ENCODE results near the gene CORO2B. TPM values are rescaled to one million over a fixed set of nuclear protein-coding genes. Genes with fewer than 3 reads are reported as not detected.

CORO2B gene
- total and polyA plus RNA-seq, 4 donors: 2.4 to 12.5 (median 4.3) TPM

- no peak overlapping the region for H3K27ac ChIP-seq (ENCODE audit: low read depth in 1 of 2, low read length in 1 of 2)
- no peak for TF ChIP-seq CTCF (IDR thresholded peaks at IDR 0.05; ENCODE audit: control extremely low read depth, extremely low read depth)
- H3K9me3 ChIP-seq (ENCODE audit: control insufficient read depth in 4 of 4, insufficient read depth in 3 of 4, low read length in 3 of 4): peaks cover 0 to 2% (median 0%) of the 10 kb centered on the region in 4 donors
- H3K27me3 ChIP-seq (ENCODE audit: control insufficient read depth in 3 of 3, insufficient read depth in 3 of 3, low read length in 2 of 3): no peaks in the 10 kb centered on the region
- DNase-seq (no peak), ATAC-seq (ENCODE audit: insufficient read depth, low FRiP score) (no peak)
- H3K4me3 ChIP-seq: no peak overlapping the region
- peaks cover 0 to 4% (median 0%) of the 10 kb centered on the region in 4 donors for H3K36me3 ChIP-seq (ENCODE audit: control insufficient read depth in 4 of 4, insufficient read depth in 4 of 4, low read length in 4 of 4)
- peaks cover 0 to 32% (median 12%) of the 10 kb centered on the region in 5 donors for H3K4me1 ChIP-seq (ENCODE audit: control insufficient read depth in 5 of 5, insufficient read depth in 5 of 5, low read length in 5 of 5)
- H3K9ac ChIP-seq (ENCODE audit: insufficient read depth in 1 of 2, low read length in 2 of 2): no peak overlapping the region
- WGBS, 2 donors: 88 to 97% methylated on average over 6 of the region's 6 CpGs
Measured at GRCh38 chr15:68653031-68653635, 74.3 kb downstream of the CORO2B start.

- 84 to 86% methylated on average over 6 of the region's 6 CpGs for WGBS, 2 donors
- no peak for TF ChIP-seq CTCF (IDR thresholded peaks at IDR 0.05; ENCODE audit: control extremely low read depth, extremely low read depth)
- H3K4me3 ChIP-seq: no peak overlapping the region
- peaks cover 0 to 39% (median 12%) of the 10 kb centered on the region in 5 donors for H3K4me1 ChIP-seq (ENCODE audit: control insufficient read depth in 5 of 5, insufficient read depth in 5 of 5, low read length in 5 of 5)
- H3K9ac ChIP-seq (ENCODE audit: insufficient read depth in 1 of 2, low read length in 2 of 2): no peak overlapping the region
- H3K36me3 ChIP-seq (ENCODE audit: control insufficient read depth in 4 of 4, insufficient read depth in 4 of 4, low read length in 4 of 4): peaks cover 0 to 4% (median 0%) of the 10 kb centered on the region in 4 donors
- ATAC-seq (ENCODE audit: insufficient read depth, low FRiP score) (no peak), DNase-seq (no peak)
- no peak overlapping the region for H3K27ac ChIP-seq (ENCODE audit: low read depth in 1 of 2, low read length in 1 of 2)
- H3K27me3 ChIP-seq (ENCODE audit: control insufficient read depth in 3 of 3, insufficient read depth in 3 of 3, low read length in 2 of 3): no peaks in the 10 kb centered on the region
- peaks cover 0 to 2% (median 0%) of the 10 kb centered on the region in 4 donors for H3K9me3 ChIP-seq (ENCODE audit: control insufficient read depth in 4 of 4, insufficient read depth in 3 of 4, low read length in 3 of 4)
Measured at GRCh38 chr15:68653801-68654200, 75.0 kb downstream of the CORO2B start.

GRCh38 chr15:68654786-68655560, 76.2 kb downstream of the CORO2B start:
- Histone ChIP-seq H3K27me3 (ENCODE audit: control insufficient read depth in 3 of 3, insufficient read depth in 3 of 3, low read length in 2 of 3) (no peaks in the 10 kb centered on the region), H3K4me1 (ENCODE audit: control insufficient read depth in 5 of 5, insufficient read depth in 5 of 5, low read length in 5 of 5) (peaks cover 0 to 39% (median 12%) of the 10 kb centered on the region in 5 donors), H3K36me3 (ENCODE audit: control insufficient read depth in 4 of 4, insufficient read depth in 4 of 4, low read length in 4 of 4) (peaks cover 0 to 4% (median 0%) of the 10 kb centered on the region in 4 donors), H3K9ac (ENCODE audit: insufficient read depth in 1 of 2, low read length in 2 of 2) (no peak overlapping the region), H3K4me3 (no peak overlapping the region), H3K27ac (ENCODE audit: low read depth in 1 of 2, low read length in 1 of 2) (no peak overlapping the region), H3K9me3 (ENCODE audit: control insufficient read depth in 4 of 4, insufficient read depth in 3 of 4, low read length in 3 of 4) (peaks cover 0 to 2% (median 0%) of the 10 kb centered on the region in 4 donors)
- no peak for DNase-seq
- no peak for ATAC-seq (ENCODE audit: insufficient read depth, low FRiP score)
- 89 to 92% methylated on average over 8 of the region's 8 CpGs for WGBS, 2 donors
- TF ChIP-seq CTCF (IDR thresholded peaks at IDR 0.05; ENCODE audit: control extremely low read depth, extremely low read depth): no peak
